Measurements from ENCODE around the gene DNAJA4. TPM values are rescaled to one million over a fixed set of nuclear protein-coding genes. Genes with fewer than 3 reads are reported as not detected.

DNAJA4 gene
- total and polyA plus RNA-seq, 2 of the 13 experiments (the other 11 are each of a cell fraction or from before 2014, with no cell fraction given) = not detected

- no peak for TF ChIP-seq SRSF1 (optimal IDR thresholded peaks at IDR 0.05; ENCODE audit: low read depth, low read length)
- TF ChIP-seq ZNF33A (CRISPR knock-in tag; IDR thresholded peaks at IDR 0.05; ENCODE audit: borderline replicate concordance) = no peak
- TF ChIP-seq, protein P1, sequence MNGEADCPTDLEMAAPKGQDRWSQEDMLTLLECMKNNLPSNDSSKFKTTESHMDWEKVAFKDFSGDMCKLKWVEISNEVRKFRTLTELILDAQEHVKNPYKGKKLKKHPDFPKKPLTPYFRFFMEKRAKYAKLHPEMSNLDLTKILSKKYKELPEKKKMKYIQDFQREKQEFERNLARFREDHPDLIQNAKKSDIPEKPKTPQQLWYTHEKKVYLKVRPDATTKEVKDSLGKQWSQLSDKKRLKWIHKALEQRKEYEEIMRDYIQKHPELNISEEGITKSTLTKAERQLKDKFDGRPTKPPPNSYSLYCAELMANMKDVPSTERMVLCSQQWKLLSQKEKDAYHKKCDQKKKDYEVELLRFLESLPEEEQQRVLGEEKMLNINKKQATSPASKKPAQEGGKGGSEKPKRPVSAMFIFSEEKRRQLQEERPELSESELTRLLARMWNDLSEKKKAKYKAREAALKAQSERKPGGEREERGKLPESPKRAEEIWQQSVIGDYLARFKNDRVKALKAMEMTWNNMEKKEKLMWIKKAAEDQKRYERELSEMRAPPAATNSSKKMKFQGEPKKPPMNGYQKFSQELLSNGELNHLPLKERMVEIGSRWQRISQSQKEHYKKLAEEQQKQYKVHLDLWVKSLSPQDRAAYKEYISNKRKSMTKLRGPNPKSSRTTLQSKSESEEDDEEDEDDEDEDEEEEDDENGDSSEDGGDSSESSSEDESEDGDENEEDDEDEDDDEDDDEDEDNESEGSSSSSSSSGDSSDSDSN (CRISPR knock-in tag; IDR thresholded peaks at IDR 0.05) = no peak
- no peak for TF ChIP-seq GTF2F1 (IDR thresholded peaks at IDR 0.05; ENCODE audit: low read length)
- H3K27me3 ChIP-seq (ENCODE audit: control insufficient read depth in 1 of 2, insufficient read depth in 2 of 2, low read length in 2 of 2) = peaks cover 4 to 11% of the 10 kb centered on the region in 2 experiments; a peak in 2 of 5 replicates
- intact Hi-C loops (cut with micrococcal nuclease; ENCODE audit: unreplicated experiment) = no loop called here
- BruUV-seq (replicated peaks) = no TSS peak
- CTCF ChIA-PET (ENCODE audit: low intra/inter-chr PET ratio, low total read pairs) = no interaction called here
- H3K36me3 ChIP-seq (replicated peaks in 1 of 2; ENCODE audit: control insufficient read depth in 1 of 2, insufficient read depth in 2 of 2, low read length in 2 of 2) = no peaks in the 10 kb centered on the region
- no peaks in the 10 kb centered on the region for H4K20me1 ChIP-seq (ENCODE audit: insufficient read depth, low read length)
- peaks cover 6% of the 10 kb centered on the region; the same call in 1 of the 2 replicates for H3K9me3 ChIP-seq (ENCODE audit: low read length)
- 25% methylated on average over 4 of the region's 8 CpGs for WGBS (ENCODE audit: low lambda C conversion rate)
- no peak overlapping the region for H3K4me2 ChIP-seq (ENCODE audit: low read depth, low read length)
- ATAC-seq (no peak), FAIRE-seq (no peak), DNase-seq (ENCODE audit: low spot score) (no peak)
- H3K27ac ChIP-seq (ENCODE audit: extremely low read length, insufficient read depth, low read length) = no peak overlapping the region
- H3K4me1 ChIP-seq (ENCODE audit: insufficient read depth, low read length) = no peaks in the 10 kb centered on the region
- POLR2A ChIA-PET = no interaction called here
- H2AFZ ChIP-seq (ENCODE audit: low read length) = no peak overlapping the region
- H3K79me2 ChIP-seq (ENCODE audit: insufficient read depth, low read length) = no peaks in the 10 kb centered on the region
- no peak overlapping the region for H3K4me3 ChIP-seq (replicated peaks in 1 of 3; ENCODE audit: insufficient read depth in 1 of 3, low read depth in 2 of 3, low read length in 3 of 3)
- in situ Hi-C loops (cut with HindIII; ENCODE audit: extremely low pct_ligation_motif_present, low pct_unique_long_range_greater_than_20kb) = loop anchor here (25.0 kb wide), 1 partner anchor 266 kb away; no protein-coding TSS in a partner anchor
- H3K9ac ChIP-seq (ENCODE audit: insufficient read depth, low read depth, low read length) = no peak overlapping the region
These were observed 35.9 kb upstream of the DNAJA4 start for GRCh38 chr15:78228356-78228996.

All from HepG2 (cell line).